ENCODE results near the gene NT5DC1.

Gene NT5DC1

DNA sequence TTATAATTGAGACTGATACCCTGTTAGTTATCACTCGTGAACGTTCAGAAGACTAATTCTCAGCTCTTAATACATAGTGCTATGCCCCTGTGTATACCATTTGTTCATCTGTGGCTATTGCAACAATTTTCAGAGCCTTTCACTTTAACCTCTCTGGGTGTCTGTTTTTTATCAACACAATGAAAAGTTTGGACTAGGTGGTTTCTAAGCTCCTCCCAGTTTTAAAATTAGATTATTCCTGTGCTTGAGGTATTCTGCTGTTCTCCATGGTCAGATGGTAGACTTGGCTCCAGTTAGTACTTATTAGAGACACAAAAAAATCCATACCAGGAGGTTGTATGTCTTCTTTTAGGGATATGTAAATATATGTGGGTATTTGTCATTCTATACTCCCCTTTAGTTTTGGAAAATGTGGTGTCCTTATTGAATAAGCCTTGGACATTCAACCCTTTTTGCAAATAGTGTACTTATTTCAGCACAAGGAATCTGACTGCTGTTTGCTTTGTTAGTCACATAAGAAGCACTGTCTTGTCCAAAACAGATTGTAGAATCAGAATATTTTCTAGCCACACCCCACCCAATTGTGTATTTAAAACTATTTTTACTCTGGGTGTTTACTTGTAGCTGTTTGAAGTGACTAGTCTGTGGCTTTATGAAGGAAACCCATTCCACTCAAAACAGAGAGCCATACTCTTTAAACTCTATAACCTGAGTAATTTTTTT, 27.3 kb downstream of the NT5DC1 start:
- H3K4me3 ChIP-seq (ENCODE audit: control insufficient read depth, low read depth, low read length): no peak overlapping the region
- no peak for DNase-seq (ENCODE audit: low read depth)
- TF ChIP-seq, protein P1, sequence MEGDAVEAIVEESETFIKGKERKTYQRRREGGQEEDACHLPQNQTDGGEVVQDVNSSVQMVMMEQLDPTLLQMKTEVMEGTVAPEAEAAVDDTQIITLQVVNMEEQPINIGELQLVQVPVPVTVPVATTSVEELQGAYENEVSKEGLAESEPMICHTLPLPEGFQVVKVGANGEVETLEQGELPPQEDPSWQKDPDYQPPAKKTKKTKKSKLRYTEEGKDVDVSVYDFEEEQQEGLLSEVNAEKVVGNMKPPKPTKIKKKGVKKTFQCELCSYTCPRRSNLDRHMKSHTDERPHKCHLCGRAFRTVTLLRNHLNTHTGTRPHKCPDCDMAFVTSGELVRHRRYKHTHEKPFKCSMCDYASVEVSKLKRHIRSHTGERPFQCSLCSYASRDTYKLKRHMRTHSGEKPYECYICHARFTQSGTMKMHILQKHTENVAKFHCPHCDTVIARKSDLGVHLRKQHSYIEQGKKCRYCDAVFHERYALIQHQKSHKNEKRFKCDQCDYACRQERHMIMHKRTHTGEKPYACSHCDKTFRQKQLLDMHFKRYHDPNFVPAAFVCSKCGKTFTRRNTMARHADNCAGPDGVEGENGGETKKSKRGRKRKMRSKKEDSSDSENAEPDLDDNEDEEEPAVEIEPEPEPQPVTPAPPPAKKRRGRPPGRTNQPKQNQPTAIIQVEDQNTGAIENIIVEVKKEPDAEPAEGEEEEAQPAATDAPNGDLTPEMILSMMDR (IDR thresholded peaks at IDR 0.05; ENCODE audit: control insufficient read depth, insufficient read depth, low read depth, low read length, missing control alignments): no peak

DNA sequence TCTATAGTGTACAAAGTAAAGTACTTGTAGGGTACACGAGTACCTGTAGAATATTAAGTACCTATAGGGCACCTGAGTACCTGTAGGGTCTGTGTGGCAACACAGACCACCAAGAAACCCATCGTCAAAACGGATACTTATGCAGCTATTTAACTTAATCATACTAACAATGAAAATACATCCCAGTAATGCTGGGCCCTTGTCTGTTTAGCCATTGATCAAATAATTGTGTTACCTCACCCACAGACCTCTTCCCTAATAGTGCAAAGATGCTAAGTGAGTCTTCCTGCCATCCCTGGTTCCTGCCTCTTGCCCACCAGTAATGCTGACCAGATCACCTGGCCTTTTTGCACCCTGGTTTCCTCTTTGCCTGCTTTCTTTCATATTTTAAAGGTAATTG, 32.8 kb downstream of the NT5DC1 start:
- DNase-seq (ENCODE audit: low read depth): no peak
- TF ChIP-seq, protein P1 (IDR thresholded peaks at IDR 0.05; ENCODE audit: control insufficient read depth, insufficient read depth, low read depth, low read length, missing control alignments): no peak
- H3K4me3 ChIP-seq (ENCODE audit: control insufficient read depth, low read depth, low read length): no peak overlapping the region

DNA sequence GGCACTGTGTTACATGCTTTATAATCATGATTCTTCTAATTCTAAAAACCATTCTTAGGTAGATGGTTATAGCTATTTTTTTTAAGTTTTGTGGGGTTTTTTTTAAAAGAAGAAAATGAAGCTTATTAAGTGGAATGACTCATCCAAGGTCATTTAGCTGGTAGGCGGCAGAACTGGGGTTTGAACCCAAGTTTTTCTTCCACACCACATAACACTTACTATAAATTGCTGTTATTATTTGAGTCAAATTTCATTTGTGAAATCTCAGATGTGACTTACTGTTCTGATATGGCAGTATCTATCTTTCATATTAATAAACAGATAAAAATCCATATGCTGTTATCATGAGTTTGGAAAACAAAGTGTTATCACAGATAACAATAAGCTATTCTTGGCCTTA, 35.7 kb downstream of the NT5DC1 start:
- DNase-seq (ENCODE audit: low read depth): no peak
- TF ChIP-seq, protein P1 (IDR thresholded peaks at IDR 0.05; ENCODE audit: control insufficient read depth, insufficient read depth, low read depth, low read length, missing control alignments): no peak
- no peak overlapping the region for H3K4me3 ChIP-seq (ENCODE audit: control insufficient read depth, low read depth, low read length)

DNA sequence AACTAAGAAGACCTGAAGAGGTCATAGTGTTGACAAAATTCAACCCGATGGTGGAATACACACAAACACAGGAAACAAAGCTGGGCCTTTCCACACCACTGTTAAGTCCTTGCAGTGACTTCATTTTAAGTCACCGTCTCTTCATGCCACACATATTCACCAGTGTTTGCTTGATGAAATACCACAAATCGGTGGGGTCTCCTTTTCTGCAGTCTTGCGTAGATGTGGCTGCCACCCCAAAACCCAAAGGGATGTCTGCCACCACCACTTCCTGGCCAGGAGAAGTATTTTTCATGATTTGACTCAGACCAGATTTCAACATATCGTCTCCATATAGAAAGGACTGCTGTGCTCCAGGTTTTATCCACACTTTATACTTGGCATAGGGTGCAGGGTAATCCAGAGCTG, 36.3 kb downstream of the NT5DC1 start:
- no peak overlapping the region for H3K4me3 ChIP-seq (ENCODE audit: control insufficient read depth, low read depth, low read length)
- no peak for DNase-seq (ENCODE audit: low read depth)
- TF ChIP-seq, protein P1 (IDR thresholded peaks at IDR 0.05; ENCODE audit: control insufficient read depth, insufficient read depth, low read depth, low read length, missing control alignments): no peak

DNA sequence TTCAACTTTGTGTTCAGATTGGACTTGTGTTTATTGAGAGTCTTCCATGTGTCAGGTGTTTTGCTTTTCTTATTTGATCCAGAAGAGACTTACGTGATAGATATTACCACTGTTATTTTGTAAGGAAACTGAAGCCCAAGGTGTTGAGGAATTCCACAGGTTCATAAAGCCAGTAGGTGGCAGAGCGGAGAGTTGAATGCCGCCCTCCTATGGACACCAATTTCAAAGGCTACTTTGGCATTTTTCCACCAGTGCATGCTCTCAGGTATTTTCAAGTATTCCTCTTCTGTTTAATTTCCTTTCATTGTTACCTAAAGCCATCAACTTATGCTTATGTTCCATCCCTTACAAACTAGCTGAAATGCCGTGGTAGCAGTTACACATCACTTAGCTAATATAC, 39.3 kb downstream of the NT5DC1 start:
- DNase-seq (ENCODE audit: low read depth): no peak
- TF ChIP-seq, protein P1 (IDR thresholded peaks at IDR 0.05; ENCODE audit: control insufficient read depth, insufficient read depth, low read depth, low read length, missing control alignments): no peak
- H3K4me3 ChIP-seq (ENCODE audit: control insufficient read depth, low read depth, low read length): no peak overlapping the region

DNA sequence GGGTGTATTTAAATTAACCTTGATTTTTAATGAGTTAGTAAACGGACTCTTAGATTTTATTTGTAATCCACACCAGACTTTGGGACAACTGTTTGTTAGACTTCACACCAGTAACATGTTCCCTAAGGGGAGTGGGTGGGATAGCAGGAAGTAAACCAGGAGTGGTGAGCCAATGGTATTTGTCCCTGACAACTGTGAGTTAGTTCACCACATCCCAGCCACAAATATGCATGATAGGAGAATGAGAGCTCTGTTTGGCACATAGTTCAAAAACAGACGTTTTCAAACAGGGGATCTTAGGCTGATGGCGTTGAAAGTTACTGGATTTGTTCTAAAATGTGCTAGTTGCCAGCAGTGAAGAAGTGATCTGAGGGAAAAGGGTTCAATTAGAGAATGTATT, 44.0 kb downstream of the NT5DC1 start:
- peak; percentile 53 for DNase-seq (ENCODE audit: low read depth)
- TF ChIP-seq, protein P1 (IDR thresholded peaks at IDR 0.05; ENCODE audit: control insufficient read depth, insufficient read depth, low read depth, low read length, missing control alignments): no peak
- H3K4me3 ChIP-seq (ENCODE audit: control insufficient read depth, low read depth, low read length): no peak overlapping the region

Measured in AG09309 (cell line).